Measurements from ENCODE around the gene HMGA1.
A peak's percentile ranks its signal among the peaks of the same experiment; 100 is the strongest.

Gene HMGA1

DNA sequence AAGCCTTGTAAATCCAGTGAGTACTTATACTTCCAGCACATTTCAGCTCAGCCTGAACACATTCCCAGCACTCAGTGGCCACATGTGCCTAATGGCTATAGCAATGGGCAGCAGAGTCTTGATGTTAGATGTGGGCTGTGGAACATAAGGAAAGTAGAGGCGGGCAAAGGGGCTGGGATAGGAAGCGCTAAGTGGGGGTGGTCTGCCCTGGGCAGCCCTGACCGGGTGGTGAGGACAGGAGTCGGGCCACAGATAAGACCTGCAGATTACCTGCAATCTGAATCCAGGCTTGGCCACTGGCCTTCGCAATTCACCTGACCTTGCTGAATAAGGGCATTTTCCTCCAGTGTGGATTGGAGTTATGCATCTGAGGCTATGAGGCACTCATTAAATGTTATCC is 11.1 kb upstream of the HMGA1 start:
- no peak for DNase-seq

DNA sequence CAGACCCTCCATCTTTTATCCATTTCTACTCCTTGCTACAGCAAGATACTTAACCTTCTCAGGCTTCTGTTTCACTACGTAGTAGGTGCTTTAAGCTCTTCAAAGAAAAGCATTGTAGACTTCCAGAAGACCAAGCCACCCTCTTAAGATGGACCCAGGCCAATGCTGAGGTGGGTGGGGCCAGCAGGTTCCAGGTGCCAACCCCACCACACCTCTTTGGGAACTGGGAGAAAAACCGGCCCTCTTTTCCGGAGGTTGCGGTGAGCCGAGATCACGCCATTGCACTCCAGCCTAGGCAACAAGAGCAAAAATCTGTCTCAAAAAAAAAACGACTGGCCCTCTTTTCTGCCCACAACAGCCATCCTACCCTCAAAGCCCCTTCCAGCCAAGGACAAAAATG is 10.6 kb upstream of the HMGA1 start:
- DNase-seq: no peak

DNA sequence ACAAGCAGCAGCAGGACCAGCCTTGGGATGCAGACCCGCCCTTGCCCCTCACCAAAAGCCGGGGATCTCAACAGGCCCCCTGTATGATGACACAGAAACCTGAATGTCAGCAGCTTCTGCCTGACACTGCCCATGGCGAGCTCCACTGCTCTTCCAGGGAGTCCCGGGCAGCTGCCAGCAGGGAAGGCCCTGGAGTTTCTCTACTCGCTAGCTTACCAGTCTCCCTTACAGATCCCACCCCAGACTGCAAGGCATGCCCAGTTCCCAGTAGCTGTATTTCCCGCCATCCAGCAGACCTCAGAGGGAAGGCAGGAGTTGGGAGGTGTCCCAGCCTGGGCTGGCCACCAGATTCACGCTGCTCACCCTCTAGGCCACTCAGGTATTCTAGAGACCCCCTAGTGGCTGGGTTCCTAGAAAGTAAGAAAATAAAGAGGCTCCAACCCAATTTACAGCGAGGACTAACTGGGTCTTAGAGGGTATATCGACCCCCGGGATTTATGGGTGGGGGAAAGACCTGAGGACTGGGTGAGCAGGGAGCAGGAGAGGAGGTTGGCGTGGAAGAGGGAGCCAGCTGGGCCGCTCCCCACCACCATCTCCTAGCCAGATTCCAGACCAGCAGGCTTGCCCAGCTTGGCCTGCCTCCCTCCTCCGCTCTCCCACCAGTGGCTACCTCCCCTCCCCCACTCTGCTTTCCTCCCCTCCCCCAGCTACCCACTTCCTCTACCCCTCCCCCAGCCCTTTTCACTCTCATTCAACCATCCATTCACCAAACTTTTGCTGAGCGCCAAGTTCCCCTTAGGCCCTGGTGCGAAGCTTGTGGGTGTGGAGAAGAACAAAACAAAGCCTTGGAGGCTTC is 9.7 kb upstream of the HMGA1 start:
- no peak for DNase-seq

DNA sequence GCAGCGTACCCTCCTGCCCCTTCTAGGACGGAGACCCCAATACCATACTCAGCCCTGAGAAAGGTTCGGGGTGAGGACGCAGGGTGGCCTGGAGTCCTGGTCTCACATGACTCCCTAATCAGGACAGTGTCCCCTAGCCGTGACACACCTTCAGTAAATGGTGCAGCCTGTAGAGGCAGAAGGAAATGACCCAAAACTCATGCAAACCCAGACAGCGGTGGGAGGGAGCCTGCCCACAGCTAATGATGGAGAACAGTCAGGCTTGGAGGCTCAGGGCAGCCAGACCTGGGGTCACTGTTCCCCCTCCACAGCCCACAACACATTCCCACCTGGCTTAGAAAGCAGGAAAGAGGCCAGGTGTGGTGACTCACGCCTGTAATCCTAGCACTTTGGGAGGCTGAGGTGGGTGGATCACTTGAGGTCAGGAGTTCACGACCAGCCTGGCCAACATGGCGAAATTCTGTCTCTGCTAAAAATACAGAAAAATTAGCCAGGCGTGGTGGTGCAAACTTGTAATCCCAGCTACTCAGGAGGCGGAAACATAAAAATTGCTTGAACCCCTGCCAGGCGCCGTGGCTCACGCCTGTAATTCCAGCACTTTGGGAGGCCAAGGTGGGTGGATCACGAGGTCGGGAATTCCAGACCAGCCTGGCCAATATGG is 8.8 kb upstream of the HMGA1 start:
- DNase-seq: no peak

DNA sequence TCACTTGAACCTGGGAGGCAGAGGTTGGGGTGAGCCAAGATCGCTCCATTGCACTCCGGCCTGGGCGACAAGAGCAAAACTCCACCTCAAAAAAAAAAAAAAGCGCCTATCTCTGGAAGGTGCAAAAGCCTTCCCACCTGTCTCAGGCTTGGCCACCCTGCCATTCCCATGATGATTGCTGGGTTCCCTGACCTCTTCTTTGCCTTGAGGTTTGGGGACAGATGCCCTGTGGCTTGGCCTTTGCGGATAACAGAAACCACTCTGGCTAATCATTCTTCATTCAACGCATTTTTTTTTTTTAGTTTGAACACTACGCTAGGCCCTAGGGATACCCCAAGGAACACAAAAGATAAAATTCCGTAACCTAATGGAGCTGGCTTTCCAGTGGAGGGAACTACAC is 6.8 kb upstream of the HMGA1 start:
- no peak for DNase-seq

DNA sequence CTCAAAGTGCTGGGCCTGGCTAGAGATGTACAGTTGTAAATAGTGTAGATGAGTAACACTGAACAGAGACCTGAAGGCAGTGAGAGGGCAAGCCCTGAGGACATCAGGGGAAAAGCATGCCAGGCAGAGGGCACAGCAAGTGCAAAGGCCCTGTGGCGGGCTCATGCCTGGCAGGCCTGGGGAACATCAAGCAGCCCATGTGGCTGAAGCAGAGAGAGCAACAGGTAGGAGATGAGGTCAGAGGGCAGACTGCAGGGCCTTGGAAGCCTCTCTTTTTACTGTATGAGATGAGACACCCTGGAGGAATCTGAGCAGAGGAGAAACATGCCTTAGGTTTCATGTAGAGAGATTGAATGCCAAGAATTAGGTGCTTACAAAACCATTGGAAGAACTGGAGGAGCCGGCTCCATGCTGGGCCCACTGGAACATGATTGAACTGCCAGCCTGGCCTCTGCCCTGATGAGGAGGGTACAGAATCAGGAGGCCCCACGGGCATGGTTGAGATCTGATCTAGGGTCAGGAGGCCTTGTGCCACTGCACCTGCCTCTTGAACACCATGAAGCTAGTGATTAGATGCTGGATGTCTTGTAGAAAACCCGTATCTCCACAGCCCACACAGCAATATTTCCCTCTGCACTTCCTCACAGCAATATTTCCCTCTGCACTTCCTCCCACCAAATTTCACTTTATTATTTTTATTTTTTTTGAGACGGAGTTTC is 5.9 kb upstream of the HMGA1 start:
- no peak for DNase-seq

DNA sequence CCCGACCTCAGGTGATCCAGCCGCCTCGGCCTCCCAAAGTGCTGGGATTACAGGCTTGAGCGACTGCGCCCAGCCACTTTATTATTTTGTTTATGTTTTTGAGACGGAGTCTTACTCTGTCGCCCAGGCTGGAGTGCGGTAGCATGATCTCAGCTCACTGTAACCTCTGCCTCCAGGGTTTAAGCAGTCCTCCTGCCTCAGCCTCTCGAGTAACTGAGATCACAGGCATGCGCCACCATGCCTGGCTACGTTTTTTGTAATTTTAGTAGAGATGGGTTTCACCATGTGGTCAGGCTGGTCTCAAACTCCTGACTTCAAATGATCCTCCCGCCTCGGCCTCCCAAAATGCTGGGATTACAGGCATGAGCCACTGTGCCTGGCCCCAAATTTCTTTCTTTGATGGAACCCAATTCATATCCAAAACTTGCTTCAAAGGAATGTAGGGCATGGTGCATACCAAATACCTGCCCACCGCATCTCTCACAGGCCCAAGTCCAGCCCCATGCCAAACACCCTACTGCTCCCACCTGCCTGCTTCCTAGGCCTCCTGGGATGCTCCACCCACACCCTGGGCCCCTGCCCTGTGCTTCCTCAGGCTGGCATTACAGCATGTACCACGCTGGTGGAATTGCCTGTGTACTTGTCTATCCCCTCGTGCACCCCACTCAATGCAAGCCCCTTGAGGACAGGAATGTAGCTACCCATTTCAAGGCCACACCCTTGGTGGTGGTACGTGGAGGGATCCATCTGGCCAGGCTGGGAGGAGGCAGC is 4.9 kb upstream of the HMGA1 start:
- DNase-seq: no peak

DNA sequence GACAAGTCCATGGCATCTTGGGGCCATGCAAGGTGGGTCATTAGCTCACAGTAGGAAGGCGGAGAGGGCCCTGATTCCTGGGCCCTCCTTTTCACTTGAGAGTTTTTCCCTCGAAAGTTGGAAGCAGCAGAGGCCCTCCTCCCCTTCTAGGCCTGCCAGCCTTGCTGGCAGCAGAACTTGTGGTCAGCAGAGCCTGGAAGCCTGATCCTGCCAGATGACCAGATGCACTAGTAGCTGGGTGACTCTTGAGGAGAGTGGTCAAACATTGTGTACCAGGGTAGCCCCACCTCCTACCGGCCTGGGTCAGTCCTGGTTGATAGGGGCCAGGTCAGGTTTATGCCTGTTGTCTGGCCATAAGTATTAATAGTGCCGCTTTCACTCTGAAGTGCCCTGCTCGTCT is 3.8 kb upstream of the HMGA1 start:
- no peak for DNase-seq

DNA sequence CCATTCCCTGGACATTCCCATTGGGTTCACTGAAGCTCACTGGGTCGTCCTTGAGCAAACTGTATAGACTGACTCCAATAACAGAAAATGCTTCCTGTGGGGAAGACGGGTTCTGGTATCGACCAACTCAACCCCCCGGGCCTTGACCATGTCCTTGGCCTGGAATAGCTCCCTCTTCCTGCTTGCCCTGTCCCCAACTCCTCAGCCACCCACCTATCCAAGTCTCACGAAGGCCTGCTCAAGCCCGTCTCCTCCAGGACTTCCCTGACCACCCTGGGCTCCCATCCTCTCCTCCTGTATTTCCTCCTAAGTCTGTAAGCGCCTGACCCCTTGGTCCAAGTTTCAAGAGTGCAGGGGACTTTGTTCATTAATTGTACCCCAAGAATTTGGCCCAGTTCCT is 2.8 kb upstream of the HMGA1 start:
- DNase-seq: no peak

DNA sequence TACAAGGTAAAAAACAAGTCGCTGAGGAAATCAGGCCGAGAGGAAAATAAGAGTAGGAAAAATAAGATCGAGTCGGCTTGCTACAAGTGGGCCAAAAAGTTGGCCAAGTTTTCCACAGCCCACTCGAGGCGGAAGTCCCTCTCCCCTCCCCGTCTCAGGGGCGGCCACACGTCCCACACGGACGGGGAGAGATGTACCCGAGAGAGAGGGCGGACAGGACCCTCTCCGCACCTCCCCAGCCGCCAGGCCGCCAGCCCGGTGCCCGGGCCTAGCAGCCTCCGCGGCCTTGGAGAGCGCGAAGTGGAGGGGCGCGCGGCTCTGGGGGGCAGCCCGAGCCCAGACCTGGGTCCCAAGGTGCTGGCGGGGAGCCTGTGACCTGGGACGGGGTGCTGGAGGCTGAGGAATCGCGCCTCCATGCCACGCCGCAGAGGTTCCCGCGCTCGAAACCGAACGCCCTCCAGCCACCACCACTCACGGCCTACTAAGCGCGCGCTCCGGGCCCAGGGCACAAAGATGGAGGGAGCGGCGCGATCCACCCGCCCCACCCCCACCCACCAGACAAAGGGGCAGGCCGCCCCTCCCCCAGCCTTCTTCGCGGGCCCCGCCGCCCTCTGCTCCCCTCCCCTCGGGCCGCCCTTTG is 1.9 kb upstream of the HMGA1 start:
- no peak for DNase-seq

DNA sequence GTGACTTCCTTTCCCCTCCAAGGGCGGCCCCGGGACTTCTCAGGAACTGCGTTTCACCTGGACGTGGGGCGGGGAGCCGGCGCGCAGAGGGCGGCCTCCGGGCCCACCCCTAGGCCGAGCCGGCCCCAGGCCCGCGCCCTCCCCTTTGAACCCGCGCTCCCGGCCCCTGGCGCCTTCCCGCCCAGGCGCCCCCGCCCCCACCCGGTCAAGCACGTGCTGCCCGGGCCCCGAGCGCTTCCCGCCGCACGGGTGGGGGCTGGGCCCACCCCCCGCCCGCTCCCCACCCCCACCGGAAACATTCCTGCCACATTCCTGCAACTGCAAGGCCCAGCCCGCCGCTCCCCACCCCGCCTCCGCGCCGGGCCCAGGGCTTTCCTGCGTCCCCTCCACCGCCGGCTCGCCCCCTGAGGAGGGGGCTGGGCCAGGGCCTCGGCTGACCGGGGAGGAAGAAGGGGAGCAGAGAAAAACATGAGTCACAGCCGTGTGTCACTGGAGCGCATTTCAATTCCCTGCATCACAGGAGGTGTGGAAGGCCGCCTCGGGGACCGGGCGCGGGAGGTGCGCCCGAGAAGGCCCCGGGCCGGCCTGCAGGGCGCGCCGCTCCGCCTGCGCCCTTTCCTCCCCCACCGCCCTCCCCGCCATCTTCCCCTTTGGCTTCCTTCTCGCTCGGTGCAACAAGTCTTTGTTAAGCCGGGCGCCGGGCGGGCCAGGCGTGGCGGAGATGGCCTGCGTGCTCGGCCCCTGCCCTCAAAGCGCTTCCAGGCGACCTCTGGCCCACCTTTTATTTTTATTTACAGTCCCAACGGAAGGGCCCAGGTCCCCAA is 1.2 kb upstream of the HMGA1 start:
- peak; percentile 81 for DNase-seq

DNA sequence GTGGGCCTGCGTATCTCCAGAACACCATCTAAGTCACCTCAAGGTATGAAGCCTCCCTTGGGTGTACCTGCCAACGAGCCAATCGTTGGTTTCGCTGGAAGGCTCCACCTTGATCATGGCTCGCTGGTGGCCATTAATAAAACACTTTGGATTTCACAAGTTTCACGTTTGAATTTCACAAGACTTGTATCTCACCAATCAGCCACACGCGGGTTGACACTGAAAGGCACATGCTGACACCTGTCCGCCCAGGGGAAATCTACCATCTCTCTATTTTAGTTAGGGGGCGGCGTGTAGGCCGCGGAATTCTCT is 586 bp upstream of the HMGA1 start:
- DNase-seq: peak; percentile 61

DNA sequence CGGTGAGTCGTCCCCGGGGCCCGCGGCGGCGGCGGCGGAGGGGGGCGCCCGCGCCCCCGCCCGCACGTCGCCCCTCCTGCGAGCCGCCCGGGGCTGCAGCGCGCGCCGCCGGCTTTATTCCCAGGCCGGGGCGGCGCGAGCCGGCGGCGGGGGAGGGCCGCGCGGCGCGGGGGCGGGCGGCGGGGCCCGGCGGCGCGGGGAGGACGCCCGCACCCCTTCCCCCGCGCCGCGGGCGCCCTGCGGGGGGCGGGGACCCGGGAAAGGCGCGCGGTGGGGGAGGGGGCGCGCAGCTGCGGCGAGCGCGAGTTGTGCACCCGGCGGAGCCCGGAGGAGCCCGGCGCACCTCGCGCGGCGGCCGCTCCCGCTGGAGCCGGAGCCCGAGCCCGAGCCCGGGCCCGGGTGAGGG is 646 bp downstream of the HMGA1 start:
- peak; percentile 29 for DNase-seq

DNA sequence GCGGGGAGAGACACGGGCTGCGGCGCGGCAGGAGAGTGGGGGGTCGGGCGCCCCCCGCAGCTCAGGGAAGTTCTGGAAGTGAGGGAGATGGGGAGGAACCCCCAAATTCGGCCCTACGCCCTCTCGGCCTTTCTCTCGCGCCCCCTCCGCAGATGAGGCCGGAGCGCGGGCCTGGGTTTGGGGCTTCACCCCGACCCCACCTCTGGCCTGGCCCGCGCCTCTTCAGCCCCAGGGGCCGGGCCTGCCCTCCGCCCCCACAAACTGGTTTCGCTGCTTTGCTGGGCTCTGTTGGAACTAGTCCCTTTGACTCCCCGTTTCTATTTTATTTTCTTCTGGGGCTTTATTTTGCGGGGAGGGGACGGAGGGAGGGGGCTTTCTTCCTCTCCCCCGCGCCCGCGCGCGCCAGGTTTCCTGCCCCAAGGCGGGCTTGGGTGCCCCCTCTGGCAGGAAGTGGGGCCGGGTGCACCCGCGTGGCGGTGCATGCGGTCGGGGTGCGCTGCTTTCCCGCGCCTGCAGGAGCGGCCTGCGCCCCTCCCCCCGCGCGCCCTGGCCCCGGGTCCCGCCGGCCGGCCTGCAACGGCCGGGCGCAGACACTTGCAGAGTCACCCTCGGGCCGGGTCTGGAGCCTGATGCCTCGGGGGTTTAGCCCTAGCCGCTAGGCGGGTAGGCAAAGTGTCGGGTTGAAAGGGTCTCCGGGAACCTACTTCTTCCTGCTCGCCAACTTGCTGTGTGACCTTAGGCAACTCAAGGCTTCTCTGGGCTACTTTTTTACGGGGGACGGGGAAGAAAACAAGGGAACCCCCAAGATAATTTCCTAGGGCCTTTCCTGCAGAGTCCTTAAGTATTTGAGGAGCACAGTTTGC is 1.3 kb downstream of the HMGA1 start:
- peak; percentile 78 for DNase-seq

DNA sequence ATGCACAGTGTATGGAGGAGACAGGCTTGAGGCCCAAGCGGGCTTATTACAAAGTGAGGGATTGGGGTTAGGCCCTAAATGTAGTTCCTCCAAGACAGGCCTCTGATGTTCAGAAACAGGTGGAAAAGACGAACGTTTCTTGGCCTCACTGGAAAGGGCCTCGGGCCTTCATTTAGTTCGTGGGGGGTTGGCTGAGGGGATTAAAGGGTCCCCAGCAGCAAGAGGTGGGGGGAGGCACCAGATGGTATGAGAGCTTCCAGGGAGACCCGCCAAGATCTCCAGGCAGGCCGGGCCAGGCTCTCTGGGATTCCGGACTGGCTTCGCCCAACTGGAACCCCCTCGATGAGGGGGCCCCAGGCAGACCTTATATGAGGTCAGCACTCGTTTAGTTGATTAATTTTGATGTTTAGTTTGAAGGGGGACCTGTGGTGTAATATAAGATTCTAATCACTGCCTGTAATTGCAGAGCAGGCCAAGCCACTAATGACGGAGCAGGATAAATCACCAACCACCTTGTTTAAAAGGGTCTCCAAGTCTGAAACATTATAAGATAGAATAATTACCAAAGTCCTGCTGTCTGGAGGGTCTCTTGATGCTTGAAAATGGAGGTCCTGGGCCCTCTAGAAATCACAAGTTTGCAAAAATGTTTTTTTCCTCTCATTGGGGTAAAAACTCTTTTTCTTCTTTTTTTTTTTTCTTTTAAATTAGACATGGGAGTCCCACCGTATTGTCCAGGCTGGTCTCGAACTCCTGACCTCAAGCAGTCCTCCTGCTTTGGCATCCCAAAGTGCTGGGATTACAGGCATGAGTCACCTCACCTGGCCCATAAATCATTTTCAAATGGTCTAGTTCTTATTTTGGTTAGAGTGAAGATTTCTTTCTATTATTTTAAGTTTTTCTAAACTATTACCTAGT is 2.2 kb downstream of the HMGA1 start:
- DNase-seq: no peak

DNA sequence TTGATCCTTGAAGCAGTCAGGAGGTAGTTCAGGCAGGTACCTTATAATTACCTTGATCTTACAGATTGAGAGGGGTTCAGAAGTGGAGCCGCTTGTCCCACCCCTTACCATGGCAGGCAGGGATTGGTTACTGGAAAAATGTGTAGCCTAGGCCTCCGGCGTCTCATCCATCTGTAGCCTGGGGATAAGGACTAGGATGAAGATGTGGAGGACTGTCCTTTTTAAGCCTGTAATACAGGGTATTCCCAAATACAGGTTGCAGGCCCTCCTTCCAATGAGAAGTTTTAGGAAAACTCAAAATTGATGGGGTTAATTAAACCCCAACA is 2.8 kb downstream of the HMGA1 start:
- DNase-seq: no peak

DNA sequence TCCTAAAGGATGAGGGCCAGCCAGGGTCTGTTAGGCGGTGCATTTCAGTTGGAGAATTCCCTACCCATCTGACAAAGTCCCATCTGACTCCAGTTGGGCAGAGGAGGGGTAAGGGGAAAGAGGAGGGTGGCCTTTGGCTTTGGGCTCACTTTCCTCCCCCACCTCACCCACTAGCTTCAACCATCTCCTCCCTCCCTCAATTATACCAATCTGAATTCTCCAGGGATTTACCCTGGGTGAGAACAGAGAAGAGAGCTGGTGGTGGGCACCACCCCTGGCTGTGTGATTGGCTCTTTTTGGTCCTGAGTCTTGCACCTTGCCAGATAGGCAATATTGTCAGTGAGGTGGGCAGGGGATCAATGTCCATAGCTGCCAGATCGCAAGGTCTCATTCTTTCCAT is 3.2 kb downstream of the HMGA1 start:
- DNase-seq: no peak

DNA sequence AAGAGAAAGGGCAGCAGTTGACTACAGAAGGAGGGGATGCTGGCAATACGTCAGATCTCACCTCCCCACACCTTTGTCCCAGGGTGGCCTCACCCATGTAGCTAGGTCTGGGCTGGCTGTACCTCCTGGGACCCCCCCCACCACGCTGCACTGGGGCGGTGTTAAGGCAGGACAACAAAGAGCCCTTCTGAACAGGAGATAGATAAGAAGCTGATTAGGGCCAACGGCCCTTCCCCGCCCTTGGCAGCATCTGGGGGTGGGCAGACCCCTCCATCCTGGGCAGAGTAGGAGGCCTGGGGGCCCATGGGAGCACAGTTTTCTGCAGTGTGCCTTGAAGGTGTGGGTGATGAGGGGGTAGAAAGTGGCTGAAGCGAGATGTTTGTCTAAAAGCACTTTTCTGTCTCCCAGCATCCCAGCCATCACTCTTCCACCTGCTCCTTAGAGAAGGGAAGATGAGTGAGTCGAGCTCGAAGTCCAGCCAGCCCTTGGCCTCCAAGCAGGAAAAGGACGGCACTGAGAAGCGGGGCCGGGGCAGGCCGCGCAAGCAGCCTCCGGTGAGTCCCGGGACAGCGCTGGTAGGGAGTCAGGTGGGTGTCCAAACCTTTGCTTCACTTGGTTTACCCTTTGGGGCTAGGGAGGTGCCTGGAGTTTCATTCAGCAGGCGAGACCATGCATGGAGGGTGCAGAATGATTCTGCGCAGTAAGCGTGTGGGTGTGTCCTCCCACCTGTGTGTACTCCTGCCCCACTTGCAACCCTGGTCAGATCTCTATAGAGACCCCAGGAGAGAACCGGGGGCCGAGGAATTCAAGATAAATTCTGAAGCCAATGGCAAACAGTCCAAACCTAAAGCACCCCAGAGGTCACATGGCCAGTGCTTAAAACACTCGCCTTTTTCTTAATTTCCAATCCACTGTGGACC is 3.9 kb downstream of the HMGA1 start:
- no peak for DNase-seq

All from stimulated activated CD4-positive, alpha-beta T cell treated with anti-CD3 and anti-CD28 coated beads, Interleukin-1b, Interleukin-23, amount 100 ng/mL, for 48 hours (primary cell).